Activated CD4-positive, CD25-positive, alpha-beta regulatory T cell treated with anti-CD3 and anti-CD28 coated beads, Interleukin-2, amount 50 U/mL, for 16 hours (primary cell): ENCODE measurements around the gene PLEKHA7.
"Not testable (repeated sequence)": the region's sequence is repeated elsewhere in the genome, so short reads cannot be mapped to it uniquely, and the experiment has no call there.

Source experiments
- DNase-seq: peaks from one replicate; pipeline ENCODE4 v3.0.0-alpha.2; 2020; ENCODE audit warnings: low read depth, low spot score

The PLEKHA7 gene

DNA sequence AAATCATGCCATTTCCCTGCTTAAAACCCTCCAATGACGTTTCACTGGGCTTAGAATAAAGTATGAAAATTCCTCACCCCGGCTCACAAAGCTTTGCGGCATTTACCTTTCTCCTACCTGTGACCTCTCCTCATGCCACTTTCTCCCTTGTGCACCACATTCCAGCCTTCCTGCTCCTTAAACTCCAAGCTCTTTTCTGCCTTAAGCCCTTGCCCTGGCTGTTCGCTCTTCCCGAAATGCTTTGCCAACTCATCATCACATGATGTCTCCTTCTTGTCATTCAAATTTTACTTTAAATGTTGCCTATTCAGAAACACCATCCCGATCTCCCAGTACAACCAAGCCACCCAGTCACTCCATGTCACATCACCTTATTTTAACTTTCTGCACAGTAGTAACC lies 2.0 kb downstream of the PLEKHA7 start:
- DNase-seq: no peak

DNA sequence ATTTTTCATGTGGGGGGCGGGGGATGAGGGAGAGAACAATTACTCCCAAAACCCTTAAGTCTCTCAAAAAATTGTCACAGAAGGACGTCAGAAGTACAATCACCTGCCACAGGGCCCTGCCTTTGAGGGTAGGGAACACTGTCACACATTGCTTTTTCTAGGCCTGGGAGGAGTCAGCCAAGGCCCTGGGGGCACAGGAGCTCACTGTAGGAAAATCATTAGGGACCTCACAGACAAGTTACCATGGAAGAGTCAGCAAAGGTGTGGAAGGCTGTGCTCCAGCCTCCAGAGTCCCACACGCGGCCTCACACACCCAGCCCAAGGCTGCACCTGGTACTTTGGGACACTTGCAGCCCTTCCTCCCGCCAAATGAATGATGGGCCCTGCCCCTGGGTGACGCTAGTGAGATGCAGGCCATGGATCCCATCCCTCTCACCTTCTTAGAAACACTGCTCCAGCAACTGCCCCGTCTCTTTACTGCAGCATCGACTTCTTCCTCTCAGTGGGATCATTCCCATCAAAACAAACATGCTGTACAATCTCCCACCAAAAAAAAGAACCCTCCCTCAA lies 3.3 kb downstream of the PLEKHA7 start:
- DNase-seq: no peak

DNA sequence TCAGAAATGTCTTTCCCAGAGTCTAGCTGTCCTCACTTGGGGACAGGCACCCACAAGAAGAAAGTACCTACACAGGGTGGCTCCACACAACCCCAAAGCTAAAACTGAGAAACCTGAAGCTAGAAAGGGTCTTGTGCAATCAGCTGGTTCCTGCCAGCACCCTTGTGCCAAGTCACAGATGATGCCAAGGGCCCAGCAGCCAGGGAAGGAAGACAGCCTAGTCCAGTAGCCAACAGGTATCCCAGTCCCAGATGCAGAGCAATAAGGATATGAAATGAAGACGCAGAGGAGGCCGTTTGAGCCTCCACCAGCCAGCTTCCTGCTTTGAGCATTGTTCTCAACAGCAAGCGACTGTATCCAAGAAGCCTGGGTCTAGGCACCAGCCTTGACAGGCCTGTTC lies 6.1 kb downstream of the PLEKHA7 start:
- DNase-seq: no peak

DNA sequence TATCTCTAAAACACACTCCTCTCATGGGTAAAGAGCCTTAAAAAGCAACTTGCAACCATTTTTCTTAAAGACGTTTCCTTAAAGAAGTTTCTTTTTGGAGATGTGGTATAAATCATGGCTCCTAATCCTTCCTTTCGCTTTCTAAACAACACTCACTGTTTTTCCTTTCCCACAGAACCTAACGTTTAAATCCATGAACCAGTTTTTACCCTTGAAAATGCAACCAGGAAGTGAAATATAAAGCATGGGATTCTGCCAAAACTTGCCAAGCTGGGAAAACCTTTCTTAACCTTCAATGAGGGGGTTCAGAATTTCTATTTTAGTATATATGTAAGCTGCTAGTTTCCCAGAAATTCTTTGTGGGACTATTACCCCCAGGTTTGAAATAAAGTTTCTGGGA lies 8.6 kb downstream of the PLEKHA7 start:
- DNase-seq: no peak

DNA sequence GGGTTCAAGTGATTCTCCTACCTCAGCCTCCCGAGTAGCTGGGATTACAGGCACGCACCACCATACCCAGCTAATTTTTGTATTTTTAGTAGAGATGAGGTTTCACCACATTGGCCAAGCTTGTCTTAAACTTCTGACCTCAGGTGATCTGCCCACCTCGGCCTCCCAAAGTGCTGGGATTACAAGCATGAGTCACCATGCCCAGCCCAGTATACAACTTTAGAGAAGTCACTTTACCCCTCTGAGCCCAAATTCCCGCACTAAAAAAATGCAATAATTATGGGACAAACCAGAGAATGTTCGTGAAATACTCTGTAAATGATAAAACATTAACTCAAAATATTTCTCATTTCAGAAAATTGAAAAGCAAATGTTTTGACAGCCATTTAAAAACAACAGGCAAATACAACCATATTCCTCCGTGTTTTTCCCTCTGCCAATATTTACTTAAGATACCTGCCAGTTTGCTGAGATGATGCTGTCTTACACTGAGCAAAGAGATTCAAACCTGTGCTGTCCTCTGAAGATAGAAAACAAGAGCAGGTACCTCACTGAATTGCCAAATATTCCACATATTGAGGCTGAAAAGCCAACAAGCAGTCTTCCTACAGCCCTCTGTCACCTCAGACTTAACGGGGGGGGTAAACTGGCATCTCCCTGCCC lies 9.6 kb downstream of the PLEKHA7 start:
- no peak for DNase-seq

DNA sequence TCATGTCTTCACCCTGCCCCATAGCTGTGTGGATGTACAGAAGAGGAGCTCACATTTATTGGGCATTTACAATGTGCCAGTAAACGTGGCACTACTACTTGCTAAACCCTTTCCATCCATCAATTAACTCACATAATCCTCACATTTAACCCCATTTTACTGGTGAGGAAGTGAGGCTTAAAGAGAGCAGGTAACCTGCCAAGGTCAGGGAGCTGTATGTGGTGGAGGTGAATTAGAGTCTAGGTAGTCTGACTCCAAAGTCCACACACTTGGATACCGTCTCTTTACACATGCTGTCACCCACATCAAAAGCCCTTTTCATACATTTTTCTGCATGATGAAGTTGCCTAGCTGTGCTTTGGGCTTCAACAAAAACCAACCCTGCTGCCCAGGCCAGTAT lies 10.8 kb downstream of the PLEKHA7 start:
- DNase-seq: no peak

DNA sequence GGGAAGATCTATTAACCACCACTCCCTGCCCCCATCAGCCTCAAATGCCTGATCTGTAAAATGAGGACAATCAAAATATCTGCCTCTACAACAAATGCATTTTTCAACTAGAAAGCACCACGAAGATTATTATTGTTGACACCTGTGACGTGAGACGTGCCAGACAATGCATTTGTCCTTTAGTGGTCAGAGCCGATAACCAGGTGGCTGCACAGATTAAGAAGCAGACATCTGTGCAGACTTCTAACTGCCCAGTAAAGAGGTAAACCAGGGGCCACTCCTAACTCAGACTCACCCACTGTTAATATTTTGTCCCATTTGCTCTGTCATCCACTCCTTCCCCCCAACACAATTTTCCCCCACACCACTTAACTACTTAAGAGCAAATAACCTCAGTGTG lies 11.7 kb downstream of the PLEKHA7 start:
- DNase-seq: no peak

DNA sequence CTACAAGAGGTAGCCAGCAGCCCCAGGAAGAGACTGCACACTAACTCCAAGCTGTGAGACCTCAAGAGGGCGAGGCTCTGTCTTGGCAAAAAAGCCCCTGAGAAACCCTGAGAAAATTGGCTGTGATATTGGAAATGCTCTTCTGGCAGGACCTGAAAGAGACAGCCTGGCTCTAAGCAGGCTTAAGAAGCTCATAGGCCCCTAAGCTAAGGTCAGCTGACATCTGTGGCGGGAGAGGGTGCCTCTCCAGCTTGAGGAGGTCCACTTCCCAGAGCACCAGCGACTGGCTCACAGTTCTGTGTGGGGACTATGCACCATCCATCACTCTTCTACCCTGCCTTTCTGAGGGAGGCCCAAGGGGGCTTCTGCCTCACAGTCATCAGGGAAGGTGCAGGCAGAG lies 12.4 kb downstream of the PLEKHA7 start:
- DNase-seq: no peak

DNA sequence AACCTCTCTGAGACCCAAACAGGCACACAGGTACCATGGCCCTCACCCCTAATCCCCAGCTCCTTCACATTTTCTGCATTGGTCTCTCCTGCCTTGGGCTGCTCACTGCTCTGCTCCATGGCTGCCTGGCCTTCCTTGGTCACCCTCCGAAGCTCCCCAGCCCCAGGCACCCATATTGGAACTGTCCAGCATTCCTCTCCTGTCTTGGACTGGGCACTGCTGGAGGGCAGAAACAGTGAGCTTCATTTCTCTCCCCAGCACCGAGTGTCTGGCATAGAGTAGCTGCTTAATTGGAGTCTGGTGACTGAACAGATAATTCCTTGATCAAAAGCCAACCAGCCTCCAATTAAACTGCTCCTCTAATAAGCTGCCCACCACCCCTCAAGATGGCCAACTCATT lies 13.2 kb downstream of the PLEKHA7 start:
- DNase-seq: no peak

DNA sequence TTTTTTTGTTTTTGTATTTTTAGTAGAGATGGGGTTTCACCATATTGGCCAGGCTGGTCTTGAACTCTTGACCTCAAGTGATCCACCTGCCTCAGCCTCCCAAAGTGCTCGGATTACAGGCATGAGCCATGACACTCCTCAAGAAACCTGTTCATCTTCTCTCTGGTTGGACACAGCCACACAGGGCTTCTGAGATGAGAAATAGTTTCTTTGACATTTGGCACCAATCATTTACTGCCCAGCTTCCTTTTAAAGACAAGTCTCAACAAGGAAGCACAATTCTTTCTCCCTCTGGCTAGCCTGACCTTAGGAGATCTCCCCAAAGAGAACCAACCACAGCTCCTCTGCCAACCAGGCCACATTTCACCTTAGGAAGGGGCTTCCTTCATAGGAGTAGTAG lies 14.0 kb downstream of the PLEKHA7 start:
- not testable (repeated sequence) for DNase-seq

DNA sequence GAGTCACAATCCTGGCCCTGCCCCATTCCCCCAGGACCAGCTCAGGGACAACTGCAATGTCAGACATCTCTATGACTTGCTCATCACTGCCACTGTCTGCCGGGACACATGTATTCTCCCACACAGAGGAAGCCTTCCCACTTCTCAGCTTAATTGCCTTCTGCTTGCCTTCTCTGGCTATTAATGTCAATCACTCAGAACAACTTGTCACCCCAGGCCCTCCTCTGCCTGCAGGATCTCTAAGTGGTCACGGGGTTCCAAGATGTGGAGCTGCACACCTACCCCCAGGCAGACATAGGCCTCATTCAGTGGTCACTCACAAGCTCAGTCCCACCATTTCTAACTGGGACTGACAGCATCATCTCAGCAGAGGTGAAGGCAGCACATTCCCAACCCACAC lies 15.1 kb downstream of the PLEKHA7 start:
- no peak for DNase-seq

DNA sequence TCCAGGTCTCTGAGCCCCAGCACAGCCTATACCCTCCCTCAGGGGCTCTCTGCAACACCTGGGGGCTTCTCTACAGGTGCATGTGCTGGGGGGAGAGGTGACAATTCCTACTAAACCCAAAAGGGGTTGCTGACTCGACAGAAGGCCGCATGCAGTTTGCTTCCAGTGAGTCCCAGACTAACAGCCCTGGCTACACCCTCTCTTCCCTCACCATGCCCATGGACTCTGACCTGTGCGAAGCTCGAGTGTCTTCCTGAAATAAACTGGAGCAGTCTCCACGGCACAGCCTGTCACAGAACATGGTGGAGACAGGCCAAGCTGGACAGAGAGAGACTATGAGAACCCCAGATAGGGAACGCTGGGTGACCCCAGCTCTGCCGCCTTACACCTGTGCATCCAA lies 16.6 kb downstream of the PLEKHA7 start:
- no peak for DNase-seq

DNA sequence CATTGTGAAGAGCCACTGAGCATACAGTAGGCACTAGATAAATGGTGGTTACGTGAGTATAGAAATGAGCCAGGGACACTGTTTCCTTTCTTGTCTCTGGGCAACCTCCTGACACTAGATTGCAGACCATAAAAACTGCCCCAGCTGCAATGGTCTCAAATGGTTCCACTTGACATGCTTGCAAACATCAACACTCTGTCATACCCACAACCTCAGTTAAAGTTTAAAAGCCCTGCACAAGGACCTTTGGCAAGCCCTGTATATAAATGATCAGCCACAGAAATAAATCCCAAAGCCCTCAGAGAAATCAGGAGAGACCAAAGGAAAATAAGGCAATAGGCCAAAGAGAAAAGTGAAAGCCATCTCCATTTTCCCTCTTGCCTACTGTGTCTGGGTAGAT lies 20.7 kb downstream of the PLEKHA7 start:
- no peak for DNase-seq

DNA sequence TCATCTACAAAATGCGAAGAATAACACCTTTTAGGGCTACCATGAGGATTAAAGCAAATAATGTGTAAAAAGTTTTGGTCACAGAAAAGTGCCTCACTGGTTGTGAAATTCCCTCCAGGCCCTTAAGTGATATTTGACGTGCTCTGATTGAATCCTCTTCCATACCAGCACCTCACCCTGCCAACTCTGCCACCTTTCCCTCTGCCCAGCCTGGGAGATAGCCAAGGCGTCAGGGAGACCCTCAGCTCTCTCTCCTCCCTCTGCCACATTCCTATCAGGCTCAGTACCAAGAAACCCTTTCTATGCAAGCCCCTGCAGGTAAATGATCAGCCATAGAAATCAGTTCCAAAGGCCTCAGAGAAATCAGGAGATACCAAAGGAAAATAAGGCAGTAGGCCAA lies 21.4 kb downstream of the PLEKHA7 start:
- no peak for DNase-seq

DNA sequence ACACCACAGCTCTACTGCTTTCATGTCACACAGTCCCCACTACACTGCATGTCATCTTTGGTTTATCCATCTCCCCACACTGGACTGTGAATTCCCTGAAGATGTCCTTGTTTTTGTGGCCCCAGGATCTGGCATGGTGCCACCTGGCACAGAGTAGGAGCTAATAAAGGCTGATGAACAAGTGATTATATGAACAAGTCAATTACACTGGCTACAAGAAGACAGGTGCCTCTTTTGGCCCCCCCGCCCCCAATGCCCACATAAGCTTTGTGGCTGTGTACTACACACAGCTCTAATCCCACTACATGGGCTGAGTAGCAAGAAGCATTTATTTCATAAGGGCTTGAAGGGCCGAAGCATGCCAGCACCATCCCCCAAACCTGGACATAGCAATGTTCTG lies 24.7 kb downstream of the PLEKHA7 start:
- no peak for DNase-seq

DNA sequence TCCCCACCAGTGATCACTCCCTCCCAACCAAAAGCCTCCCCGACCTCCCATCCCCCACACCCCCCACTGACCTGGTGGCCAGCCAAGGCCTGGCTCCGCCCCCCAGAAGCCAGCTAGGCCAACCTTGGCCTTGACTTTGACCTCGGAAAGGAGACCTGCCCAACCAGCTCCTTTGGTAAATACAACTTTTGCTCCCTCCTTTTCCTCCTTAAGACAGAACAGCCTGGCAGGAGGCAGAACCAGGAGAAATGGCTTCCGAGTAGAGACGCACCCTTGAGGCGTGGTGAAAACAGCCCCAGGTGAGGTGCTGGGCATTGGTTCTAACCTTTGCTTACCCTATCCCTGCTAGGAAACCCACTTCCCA lies 27.0 kb downstream of the PLEKHA7 start:
- DNase-seq: no peak

DNA sequence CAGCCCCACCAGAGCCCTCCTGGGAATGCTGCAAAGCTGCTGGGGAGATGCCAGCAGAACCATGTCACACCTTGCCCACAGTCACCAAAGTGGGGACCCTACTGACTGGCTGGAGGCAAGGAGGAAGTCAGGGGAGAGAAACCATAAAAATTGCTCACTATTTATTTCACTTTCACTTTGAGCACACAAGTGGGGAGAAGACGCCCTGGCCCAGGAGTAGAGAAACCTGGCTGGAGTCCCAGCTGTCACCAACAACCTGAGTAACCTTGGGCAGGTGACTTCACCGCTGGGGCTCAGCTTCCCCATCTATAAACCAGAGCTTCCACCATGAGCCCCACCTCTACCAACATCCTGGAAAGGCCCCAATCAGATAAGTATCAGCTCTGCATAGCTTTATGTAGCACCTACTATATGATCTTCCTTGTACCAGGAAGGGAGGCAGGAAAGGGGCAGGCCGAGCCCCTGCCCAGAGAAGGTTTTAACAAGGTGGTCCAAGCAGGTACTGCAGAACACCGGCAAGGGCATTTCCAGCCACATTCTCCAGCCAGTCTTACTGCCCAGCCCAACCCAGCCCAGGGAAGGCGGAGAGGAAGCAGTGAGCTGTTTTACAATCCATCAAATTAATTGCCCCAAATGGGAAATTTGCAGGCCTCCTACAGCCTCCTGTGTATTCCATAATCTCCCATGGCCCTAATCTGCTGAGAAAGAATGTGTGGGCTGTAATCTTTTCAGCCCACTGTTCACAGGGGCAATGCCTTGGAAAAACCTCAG lies 27.6 kb downstream of the PLEKHA7 start:
- DNase-seq: peak; percentile 5

DNA sequence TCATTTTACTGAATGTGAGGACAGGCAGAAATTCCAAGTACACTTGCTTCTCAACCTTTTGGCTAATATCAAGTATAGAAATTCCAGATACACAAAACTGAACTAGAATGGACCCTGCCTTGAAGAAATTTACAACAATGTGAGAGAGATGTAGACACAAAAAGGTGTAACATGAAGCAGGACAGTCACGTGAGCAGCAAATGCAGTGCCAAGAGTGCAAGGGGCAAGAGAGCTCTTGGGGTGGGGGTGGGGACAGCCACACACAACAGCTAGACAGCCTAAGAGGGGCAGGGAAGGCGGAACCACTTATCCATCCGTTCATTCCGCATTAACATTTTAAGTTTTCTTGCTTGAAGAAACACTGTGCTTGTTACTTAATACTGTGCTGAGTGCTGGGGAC lies 28.9 kb downstream of the PLEKHA7 start:
- no peak for DNase-seq

DNA sequence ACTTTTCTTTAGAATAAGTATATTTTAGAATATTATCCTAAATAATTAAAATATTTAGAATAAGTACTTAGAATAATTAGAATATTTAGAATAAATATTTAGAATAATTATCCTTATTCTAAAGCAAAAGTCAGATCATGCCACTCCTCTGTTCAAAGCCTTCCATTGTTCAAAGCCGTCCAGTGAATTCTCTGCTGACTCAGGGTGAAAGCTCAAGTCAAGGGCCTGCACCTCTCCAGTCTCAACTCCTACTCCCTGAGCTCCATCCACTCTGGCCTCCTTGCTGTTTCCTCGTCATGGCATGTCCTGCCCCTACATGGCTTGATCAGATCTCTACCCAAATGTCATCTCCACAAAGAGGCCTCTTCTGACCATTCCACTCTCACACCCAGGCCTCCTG lies 30.0 kb downstream of the PLEKHA7 start:
- DNase-seq: no peak

DNA sequence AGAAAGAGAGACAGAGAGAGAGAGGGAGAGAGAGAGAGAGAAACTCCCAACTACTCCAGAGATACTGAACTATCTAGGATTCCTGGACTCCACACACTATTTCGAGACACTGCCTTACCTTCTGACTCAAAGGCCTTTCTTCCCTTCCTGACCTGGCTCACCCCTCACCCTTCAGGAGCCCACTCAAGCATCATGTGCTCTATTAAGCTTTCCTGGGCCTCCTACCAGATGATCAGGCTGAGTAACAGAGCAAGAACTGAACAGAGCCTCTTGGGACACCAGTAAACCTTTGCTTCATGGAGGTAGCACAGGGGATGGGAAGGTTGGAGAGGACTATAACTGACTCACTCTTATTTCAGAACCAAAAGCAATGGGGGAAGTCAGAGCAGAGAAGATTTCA lies 31.4 kb downstream of the PLEKHA7 start:
- no peak for DNase-seq

DNA sequence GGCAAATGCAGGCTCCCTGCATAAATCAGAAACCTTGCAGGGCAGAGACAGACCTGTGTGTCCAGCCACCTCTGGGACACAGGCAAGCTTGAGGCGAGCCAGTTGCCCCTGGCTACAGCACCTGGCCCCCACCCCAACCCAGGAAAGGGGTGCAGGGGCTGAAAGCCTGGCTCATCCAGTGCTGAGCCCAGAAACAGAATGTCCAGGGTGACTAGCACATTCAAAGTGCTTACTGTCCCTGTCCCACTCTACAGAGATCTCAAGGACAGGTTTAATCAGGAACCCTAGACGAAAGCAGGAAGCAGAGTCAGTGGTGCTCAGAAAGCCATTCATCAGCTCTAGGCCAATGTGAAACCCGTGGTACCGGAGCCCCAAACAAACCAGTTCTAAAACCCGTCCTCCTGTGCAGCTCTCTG lies 31.9 kb downstream of the PLEKHA7 start:
- DNase-seq: no peak

DNA sequence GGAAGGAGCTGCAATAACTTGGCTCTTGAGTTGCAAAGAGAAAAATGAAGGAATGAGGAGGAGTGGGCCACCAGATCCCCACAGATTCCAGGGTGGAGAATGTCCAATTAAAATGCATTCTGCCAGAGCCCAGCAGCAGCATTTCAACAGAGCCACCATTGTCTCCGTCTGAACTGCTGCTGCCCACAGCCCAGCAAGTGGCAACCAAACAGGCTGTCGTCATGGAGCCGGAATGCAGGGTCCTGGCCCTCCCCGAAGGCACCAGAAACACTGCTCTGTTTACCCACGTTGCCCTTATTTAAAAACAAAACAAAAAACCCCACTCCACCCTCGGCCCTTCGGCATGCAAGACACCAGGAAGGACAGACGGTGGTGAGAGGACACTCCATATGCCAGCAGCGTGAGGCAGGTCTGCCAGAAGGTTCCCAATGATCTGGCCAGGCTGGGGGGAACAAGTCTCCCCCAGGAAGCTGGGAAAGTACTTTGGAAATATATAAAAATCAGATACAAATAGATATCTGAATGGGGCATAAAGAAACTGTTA lies 32.5 kb downstream of the PLEKHA7 start:
- DNase-seq: no peak
